Occipital lobe (tissue), 2 donors: ENCODE results near the gene ATP2C2. TPM values are rescaled to one million over a fixed set of nuclear protein-coding genes. Genes with fewer than 3 reads are reported as not detected.
"Not testable (repeated sequence)": the region's sequence is repeated elsewhere in the genome, so short reads cannot be mapped to it uniquely, and the experiment has no call there.

Source experiments
- DNase-seq: peaks from one replicate; lab custom pipeline; 2025; lab: John Stamatoyannopoulos, UW
- total RNA-seq: library from RNA; depleted of rRNA; stranded (reverse); fragments of >200 nt; gene quantifications from one replicate; pipeline ENCODE4 v1.2.3, GENCODE V29; 2014

Gene ATP2C2
- total RNA-seq, 1 donor from 2014 or later, result 7.0 TPM

DNA sequence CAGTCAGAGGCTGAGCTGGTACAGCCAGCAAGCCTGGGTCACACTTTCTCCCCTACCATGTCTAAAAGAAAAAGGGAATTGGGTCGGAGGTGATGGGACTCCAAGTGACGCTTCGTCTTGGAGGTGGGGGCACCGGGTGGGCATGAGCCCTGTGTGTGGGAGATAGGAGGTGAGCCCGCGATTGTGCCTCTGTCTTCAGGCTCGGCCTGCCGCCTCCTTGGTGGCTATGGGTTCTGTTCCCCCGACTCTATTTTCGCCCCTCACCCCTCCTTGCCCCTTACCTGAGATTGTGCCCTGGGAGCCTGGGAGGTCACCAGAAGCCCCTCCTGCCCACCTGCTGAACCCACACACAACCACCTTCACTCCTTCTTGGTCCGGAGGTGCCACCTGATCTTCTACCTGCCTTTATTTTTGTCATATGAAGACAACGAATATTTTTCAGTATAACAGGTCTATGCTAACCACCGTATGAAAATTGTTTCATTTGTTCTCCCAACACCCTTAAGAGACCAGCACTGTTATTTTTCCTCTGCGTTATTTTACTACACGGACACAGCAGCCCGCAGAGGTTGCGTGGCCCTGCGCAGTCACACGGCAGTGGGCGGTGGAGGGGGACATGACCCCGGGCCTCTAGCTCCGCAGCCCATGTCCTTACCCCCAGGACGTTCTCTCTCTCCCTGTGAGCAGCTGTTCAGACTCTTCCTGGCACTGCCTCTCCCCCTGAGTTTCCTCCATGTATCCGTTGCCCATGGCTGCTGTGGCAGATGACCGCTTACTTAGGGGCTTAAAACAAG is 49.9 kb downstream of the ATP2C2 start:
- DNase-seq, result no peak

GRCh38 chr16:84419730-84420129 is 51.4 kb downstream of the ATP2C2 start:
- no peak for DNase-seq

GRCh38 chr16:84420556-84420955 is 52.2 kb downstream of the ATP2C2 start:
- DNase-seq, result not testable (repeated sequence)

GRCh38 chr16:84421081-84421937 is 53.0 kb downstream of the ATP2C2 start:
- DNase-seq, result no peak

- DNase-seq, result no peak
Measured at GRCh38 chr16:84421938-84422220, 53.5 kb downstream of the ATP2C2 start.

DNA sequence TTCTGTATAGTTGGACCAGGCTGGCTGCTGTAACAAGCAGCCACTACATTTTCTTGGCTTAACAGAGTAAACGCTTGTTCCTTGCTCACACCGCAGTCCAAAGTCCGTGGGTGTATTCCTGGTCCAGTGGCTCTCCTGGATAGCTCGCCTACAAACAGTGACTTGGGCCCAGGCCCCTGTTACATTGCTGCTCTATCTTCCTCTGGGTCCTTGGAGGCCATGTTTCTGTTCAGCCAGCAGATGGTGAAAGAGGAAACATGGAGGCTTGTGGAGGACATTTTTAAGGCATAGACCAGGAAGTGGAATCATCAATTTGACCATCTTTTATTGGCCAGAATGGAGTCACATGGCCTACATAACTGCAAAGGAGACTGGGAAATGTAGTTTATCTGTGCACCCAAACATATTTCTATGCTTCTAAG is 55.1 kb downstream of the ATP2C2 start:
- DNase-seq, result no peak

DNA sequence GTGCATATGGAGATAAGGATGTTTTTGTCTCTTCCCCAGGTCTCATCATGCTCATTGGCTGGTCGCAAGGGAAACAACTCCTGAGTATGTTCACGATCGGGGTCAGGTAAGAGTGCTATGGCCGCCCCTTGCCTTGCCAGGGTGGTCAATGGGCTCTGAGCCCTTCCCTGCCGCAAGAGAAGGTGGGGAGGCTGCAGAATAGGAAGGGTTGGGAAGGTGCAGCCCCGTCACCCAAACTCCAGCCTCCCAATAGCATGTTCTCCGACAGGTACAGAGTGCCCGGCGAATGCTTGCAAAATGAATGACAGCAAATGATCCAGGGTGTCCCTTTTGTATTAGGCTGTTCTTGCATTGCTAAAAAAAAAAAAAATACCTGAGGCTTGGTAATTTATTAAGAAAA is 57.4 kb downstream of the ATP2C2 start:
- no peak for DNase-seq

DNA sequence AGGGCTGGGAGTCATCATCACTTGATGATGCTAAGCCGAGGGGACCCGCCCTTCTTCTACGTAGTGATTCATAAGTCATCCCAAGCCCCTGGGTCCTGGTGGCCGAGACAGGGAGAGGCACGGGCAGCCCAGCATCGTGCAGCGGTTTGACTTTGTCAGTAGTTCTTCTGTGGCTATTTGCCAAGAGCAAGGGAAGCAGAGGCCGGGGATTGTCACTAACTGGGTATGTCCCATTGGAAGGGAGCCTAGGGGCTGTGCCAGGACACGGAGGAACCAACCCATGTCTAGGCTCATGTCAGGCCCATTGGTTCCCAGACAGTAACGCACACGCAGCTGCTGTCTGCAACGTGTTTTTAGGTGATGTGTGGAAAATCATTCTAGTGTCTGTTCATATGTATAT is 58.5 kb downstream of the ATP2C2 start:
- no peak for DNase-seq

GRCh38 chr16:84427553-84427952 is 59.2 kb downstream of the ATP2C2 start:
- DNase-seq, result no peak

DNA sequence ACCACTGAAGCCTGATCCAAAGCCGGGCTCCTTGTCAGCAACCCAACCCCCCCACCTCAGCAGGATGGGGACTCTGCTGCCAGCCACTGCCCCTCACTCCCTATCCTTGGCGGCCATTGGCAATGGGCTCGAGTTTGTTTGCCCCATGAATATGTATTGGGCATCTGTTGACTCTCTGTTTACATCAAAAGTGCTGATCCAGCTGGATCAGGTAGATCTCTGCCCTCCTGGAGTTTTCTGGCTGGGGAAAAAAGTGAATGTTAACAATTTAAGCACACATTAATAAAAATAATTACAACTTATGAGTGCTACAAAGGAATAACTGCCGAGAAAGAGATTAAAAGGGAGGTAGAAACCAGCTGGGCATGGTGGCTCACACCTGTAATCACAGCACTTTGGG is 62.5 kb downstream of the ATP2C2 start:
- no peak for DNase-seq

DNA sequence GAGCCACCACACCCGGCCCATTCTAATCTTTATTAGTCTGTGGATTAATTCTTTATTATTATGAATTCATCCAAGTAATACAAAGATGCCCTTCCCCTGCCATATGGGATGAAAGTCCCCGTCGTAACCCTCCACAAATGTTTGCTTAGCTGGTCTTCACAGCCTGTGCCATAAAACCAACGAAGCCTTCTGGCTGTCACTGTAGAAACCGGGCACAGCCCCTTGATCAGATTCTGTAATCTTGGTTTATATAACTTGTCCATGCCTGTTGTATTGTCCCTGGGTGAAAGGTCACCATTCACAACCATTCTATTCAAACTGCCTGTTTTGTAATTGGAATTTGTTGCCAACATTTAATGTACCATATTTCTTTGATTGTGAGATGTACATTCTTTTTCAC is 66.5 kb downstream of the ATP2C2 start:
- no peak for DNase-seq

- no peak for DNase-seq
Measured at GRCh38 chr16:84436196-84436595, 67.9 kb downstream of the ATP2C2 start.

DNA sequence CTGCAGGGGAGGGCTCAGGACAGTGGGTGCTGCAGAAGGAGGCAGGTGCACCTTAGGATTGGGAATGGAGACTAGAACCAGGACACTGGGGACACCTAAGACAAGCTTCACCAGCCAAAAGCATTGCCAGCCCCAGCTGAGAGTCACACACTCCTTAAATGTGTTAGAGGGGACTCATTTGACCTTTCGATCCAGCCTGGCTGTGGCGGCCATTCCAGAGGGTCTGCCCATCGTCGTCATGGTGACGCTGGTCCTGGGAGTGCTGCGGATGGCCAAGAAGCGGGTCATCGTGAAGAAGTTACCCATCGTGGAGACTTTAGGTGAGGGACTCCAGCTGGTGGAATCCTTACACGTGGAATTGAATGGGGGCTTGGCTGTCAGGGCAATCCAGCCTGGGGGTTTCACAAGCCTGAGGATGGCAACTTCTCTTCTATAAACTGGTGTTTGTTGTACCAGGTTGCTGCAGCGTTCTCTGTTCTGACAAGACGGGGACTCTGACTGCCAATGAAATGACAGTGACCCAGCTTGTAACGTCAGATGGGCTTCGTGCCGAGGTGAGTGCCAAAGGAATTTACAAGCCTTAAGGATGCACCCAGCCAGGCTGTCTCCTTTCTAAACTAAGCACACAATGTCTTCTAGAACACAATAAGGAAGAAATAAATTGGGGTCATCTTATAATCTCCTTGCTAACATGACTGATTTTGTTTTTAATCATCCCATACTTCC is 70.8 kb downstream of the ATP2C2 start:
- DNase-seq, result no peak

DNA sequence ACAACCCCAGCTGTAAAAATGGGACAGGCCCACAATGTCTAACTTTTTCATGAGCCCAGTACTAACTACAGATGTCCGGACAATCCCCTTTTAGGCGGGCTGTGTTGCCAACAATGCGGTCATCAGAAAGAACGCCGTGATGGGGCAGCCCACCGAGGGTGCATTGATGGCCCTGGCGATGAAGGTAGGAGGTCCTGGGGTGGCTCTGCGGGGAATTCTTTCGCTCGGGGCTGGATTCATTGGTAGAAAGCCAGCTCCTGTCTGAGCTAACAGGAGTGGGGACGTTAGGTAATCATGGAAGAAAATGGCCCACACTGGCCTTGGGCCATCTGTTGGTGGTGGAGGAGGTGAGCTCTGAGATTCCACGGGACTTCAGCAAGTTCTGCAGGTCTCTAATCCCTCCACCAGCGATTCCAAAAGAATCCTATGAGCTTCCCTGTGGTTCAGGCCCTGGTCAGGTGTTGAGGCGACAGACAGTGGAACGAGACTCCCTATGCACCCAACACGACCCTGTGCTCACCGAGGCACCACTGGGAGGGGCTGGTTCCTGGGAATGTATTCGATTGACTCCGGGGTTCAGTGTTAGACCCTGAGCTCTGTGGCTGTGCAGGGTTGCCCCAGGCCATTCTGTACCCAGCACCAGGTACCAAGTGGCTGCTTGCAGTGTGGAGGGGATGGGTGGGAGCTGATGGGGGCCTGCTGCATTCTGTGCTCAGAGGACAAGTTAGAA is 74.2 kb downstream of the ATP2C2 start:
- no peak for DNase-seq

- no peak for DNase-seq
Measured at GRCh38 chr16:84443166-84443802, 74.9 kb downstream of the ATP2C2 start.

DNA sequence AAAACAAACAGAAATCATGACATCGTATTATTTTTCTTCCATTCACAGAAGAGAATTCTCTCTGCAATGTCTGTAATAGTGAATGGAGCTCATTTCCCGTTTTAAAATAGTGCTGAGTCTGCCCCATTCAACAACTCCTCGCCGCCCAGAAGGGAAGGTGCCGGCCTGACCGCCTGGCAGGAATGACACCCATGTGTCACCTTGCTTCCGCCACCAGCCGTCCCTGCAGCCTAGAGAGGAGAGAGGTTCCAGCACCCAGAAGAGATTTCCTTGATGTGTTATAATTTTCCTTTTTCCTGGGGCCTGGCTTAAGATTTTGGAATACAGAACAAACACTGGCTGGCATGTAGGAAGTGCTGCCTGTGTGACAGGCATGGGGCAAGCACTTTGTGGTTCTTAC is 76.1 kb downstream of the ATP2C2 start:
- no peak for DNase-seq

DNA sequence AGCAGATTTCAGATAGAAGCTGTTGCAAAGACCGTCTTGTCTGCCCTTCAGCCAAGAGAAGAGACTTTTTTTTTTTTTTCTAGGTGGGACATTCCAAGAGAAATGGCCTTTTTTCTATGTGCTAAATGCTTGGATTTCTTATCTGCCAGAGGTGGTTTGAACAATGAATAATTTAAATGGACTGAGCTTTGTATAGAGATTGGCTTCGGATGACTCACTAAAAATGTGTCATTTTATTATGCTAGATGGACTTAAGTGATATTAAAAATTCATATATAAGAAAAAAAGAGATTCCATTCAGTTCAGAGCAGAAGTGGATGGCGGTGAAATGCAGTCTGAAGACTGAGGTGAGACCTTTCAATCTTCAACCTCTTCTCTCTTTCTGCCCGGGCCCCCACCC is 77.7 kb downstream of the ATP2C2 start:
- DNase-seq, result no peak

- DNase-seq, result no peak
Measured at GRCh38 chr16:84446596-84447392, 78.5 kb downstream of the ATP2C2 start.

DNA sequence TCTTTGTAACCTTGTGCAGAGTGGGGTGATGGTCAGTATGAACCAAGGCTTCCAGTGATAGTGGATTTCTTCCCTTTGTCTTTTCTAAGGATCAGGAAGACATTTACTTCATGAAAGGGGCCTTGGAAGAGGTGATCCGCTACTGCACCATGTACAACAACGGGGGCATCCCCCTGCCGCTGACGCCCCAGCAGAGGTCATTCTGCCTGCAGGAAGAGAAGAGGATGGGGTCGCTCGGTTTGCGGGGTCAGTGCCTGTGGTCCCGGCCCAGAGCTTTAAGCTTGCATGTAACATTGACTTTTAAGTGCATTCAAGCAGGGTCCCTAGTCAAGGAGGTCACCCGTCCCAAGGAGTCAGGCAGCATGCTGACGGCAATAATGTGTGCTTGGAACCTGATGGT is 80.1 kb downstream of the ATP2C2 start:
- DNase-seq, result no peak
